Loucy (cell line): ENCODE data around the gene FAM124A.

ENCODE experiments used
- H2AFZ ChIP-seq: fragments of 200-600 bp; sonication (generic); 2 replicates; pipeline ENCODE4 v1.6.0; 2016; ENCODE audit warnings: antibody characterized with exemption, mild to moderate bottlenecking, low read length, moderate library complexity
- H3F3A ChIP-seq: fragments of 200-600 bp; 2 replicates; pipeline ENCODE4 v1.6.0; 2016; ENCODE audit warnings: antibody characterized with exemption, low read depth, mild to moderate bottlenecking
- H3K27me3 ChIP-seq: fragments of 200-600 bp; sonication (generic); 2 replicates; pipeline ENCODE4 v1.6.1; 2014; ENCODE audit warnings: low read length, mild to moderate bottlenecking; ENCODE audit not compliant: insufficient read depth, poor library complexity, severe bottlenecking
- H3K36me3 ChIP-seq: fragments of 200-600 bp; sonication (generic); 2 replicates; pipeline ENCODE4 v1.6.1; 2016; ENCODE audit warnings: low read length; ENCODE audit not compliant: insufficient read depth
- H3K4me1 ChIP-seq: fragments of 200-600 bp; sonication (generic); 2 replicates; pipeline ENCODE4 v1.5.1; 2014; ENCODE audit warnings: low read length, mild to moderate bottlenecking; ENCODE audit not compliant: insufficient read depth, poor library complexity, severe bottlenecking
- H3K4me2 ChIP-seq: fragments of 200-600 bp; sonication (generic); 2 replicates; pipeline ENCODE4 v1.6.0; 2014; ENCODE audit warnings: antibody characterized with exemption, low read length, low read depth, mild to moderate bottlenecking; ENCODE audit not compliant: poor library complexity, severe bottlenecking
- H3K4me3 ChIP-seq: fragments of 200-600 bp; sonication (generic); 2 replicates; pipeline ENCODE4 v1.5.1; 2014; ENCODE audit warnings: low read length, mild to moderate bottlenecking, mixed read lengths; ENCODE audit not compliant: poor library complexity, severe bottlenecking
- H3K79me2 ChIP-seq: fragments of 200-600 bp; sonication (generic); 2 replicates; pipeline ENCODE4 v1.6.1; 2014; ENCODE audit warnings: low read length; ENCODE audit not compliant: insufficient read depth
- H3K9ac ChIP-seq: fragments of 200-600 bp; sonication (generic); 2 replicates; pipeline ENCODE4 v1.6.0; 2014; ENCODE audit warnings: mild to moderate bottlenecking, low read depth, low read length, moderate library complexity; ENCODE audit not compliant: poor library complexity, severe bottlenecking
- H3K9me2 ChIP-seq: fragments of 200-600 bp; sonication (generic); replicated peaks from 2 replicates; pipeline ENCODE4 v1.6.1; 2016; ENCODE audit warnings: low read depth, low read length, mixed read lengths
- H3K9me3 ChIP-seq: fragments of 200-600 bp; sonication (generic); 2 replicates; pipeline ENCODE4 v1.6.1; 2014; ENCODE audit warnings: mild to moderate bottlenecking, antibody characterized with exemption, low read length, low read depth; ENCODE audit not compliant: insufficient read depth
- H4K20me1 ChIP-seq: fragments of 200-600 bp; sonication (generic); 2 replicates; pipeline ENCODE4 v1.6.0; 2014; ENCODE audit warnings: antibody characterized with exemption, low read length, mild to moderate bottlenecking; ENCODE audit not compliant: insufficient read depth, poor library complexity, severe bottlenecking
- EZH2phosphoT487 ChIP-seq: fragments of 200-600 bp; IDR thresholded peaks from 2 replicates; pipeline ENCODE4 v1.6.1; 2018; ENCODE audit warnings: antibody characterized with exemption, mild to moderate bottlenecking, moderate library complexity, borderline replicate concordance
- TF ChIP-seq, protein P1 (sequence below): fragments of 200-600 bp; sonication (generic); conservative IDR thresholded peaks from 2 replicates; pipeline ENCODE4 v1.5.1; 2014; ENCODE audit warnings: mild to moderate bottlenecking, antibody characterized with exemption, low read length

The FAM124A gene

DNA sequence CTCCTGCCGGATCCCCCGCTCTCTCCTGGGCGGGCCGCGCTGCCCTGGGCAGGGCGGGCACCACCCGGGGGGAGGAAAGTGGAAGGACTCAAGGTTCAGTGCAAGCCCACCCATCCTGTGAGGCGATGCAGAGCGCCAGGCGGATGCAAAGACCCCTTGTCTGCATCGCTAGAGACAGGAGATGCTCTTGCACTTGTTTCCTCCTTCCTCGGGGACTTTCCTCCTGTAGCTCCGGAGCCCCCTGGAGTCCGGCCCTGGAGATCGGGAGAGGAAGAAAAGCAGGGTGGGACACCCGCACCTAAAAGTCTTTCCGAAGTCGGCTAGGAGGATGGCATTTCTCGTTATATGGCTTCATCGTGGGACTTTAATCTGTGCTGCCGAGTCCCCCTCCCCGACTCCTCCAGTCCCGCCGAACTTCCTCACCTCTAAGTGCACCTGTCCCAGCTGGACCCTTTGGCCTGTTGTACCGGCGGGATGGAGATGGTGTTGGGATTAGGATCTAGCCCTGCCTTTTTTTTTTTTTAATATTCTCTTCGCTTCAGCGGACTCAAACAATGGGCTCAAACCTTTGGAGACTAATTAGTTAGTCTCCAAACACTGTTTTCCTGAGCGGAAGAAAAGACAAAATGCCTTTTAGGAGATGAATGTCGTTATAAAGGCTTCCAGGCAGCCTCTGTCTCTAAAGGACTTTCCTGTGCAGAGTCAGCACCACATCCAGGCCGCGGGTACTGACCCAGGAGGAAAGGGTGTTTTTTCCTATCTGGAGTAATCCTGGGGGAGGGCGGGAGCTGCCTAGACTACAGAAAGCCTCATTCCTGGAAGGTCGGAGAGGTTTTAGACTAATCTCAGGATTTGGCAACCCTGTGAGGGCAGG, 725 bp downstream of the FAM124A start:
- Histone ChIP-seq H3K9ac (no peak overlapping the region), H3K4me2 (peak overlapping the region; percentile 91), H4K20me1 (no peaks in the 10 kb centered on the region), H3F3A (no peaks in the 10 kb centered on the region), H3K4me1 (peaks cover 4% of the 10 kb centered on the region), H3K36me3 (no peaks in the 10 kb centered on the region), H2AFZ (peak overlapping the region; percentile 62), H3K4me3 (peak overlapping the region; percentile 69), H3K27me3 (peaks cover 32% of the 10 kb centered on the region), H3K79me2 (no peaks in the 10 kb centered on the region), H3K9me3 (no peaks in the 10 kb centered on the region), H3K9me2 (no peaks in the 10 kb centered on the region)
- no peak for TF ChIP-seq EZH2phosphoT487
- TF ChIP-seq, protein P1, sequence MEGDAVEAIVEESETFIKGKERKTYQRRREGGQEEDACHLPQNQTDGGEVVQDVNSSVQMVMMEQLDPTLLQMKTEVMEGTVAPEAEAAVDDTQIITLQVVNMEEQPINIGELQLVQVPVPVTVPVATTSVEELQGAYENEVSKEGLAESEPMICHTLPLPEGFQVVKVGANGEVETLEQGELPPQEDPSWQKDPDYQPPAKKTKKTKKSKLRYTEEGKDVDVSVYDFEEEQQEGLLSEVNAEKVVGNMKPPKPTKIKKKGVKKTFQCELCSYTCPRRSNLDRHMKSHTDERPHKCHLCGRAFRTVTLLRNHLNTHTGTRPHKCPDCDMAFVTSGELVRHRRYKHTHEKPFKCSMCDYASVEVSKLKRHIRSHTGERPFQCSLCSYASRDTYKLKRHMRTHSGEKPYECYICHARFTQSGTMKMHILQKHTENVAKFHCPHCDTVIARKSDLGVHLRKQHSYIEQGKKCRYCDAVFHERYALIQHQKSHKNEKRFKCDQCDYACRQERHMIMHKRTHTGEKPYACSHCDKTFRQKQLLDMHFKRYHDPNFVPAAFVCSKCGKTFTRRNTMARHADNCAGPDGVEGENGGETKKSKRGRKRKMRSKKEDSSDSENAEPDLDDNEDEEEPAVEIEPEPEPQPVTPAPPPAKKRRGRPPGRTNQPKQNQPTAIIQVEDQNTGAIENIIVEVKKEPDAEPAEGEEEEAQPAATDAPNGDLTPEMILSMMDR, result no peak

DNA sequence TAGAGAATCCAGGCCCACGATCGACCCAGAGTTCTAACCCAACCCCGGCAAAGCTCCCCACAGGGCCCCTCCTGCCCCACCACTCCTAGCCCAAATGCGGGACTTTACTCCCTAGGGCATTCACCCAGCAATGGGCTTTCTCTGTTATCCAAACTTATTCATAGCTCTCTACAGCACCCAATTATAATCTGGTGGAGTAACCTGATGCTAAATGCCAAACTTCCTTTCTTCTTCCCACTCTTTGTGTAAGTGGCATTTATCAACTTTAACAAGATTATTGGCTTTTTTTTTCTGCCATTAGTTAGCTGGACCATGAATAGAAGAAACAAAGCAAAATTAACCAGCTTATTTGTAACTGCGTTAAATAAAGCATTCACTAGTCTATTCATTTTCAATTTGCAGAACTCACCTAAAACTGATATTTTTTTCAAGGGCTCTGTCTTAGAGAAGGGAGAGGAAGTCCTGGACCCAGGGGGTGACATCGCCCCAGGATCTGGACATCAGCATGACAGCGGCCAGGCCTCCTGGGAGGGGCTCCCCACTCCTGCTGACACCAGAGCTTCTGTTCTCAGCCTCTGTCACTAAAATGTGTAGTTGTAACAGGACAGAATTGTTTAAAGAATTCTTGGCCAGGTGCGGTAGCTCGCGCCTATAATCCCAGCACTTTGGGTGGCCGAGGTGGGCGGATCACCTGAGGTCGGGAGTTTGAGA, 1.5 kb downstream of the FAM124A start:
- Histone ChIP-seq H3K4me3 (no peak overlapping the region), H3K79me2 (no peaks in the 10 kb centered on the region), H3F3A (no peaks in the 10 kb centered on the region)

DNA sequence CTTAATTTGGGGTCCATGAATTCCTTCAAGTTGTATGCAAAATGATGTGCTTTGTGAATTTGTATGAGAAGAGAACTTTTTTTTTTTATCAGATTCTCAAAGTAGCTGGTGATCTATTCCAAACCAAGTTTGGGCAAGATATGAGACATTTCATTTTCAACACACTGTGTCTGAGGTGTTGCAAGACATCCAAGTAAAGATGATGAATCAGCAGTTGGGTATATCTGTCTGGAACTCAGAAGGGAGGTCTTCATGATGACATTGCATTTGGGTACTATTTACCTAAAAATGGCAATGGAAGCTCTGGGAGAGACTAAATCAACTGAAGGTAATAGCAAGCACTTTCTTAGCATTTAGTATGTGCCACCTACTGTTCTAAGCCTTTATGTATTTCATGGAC, 2.8 kb downstream of the FAM124A start:
- Histone ChIP-seq H3K4me3 (no peak overlapping the region), H3K4me1 (peaks cover 4% of the 10 kb centered on the region), H3K27me3 (peaks cover 32% of the 10 kb centered on the region), H4K20me1 (no peaks in the 10 kb centered on the region), H2AFZ (no peak overlapping the region), H3K79me2 (no peaks in the 10 kb centered on the region), H3K36me3 (no peaks in the 10 kb centered on the region), H3F3A (no peaks in the 10 kb centered on the region), H3K4me2 (no peak overlapping the region), H3K9me3 (no peaks in the 10 kb centered on the region), H3K9ac (no peak overlapping the region), H3K9me2 (no peaks in the 10 kb centered on the region)
- no peak for TF ChIP-seq EZH2phosphoT487
- TF ChIP-seq, protein P1, result no peak

More for the DNA sequence above, 1.5 kb downstream of the FAM124A start:
- no peaks in the 10 kb centered on the region for H3K9me3 ChIP-seq
- TF ChIP-seq, protein P1, result no peak
- no peak for TF ChIP-seq EZH2phosphoT487
- H3K9ac ChIP-seq, result no peak overlapping the region
- no peak overlapping the region for H2AFZ ChIP-seq
- H3K9me2 ChIP-seq, result no peaks in the 10 kb centered on the region
- no peak overlapping the region for H3K4me2 ChIP-seq
- H3K4me1 ChIP-seq, result peaks cover 4% of the 10 kb centered on the region
- H4K20me1 ChIP-seq, result no peaks in the 10 kb centered on the region
- peaks cover 32% of the 10 kb centered on the region for H3K27me3 ChIP-seq
- H3K36me3 ChIP-seq, result no peaks in the 10 kb centered on the region
